GM23338 (cell line): ENCODE results near the gene SUPT5H.

Experiments used
- CREB1 ChIP-seq: fragments of 250-450 bp; sonication (Bioruptor Pico); IDR thresholded peaks from 2 replicates; pipeline ENCODE4 v1.5.0; 2020; ENCODE audit warnings: low read depth, mild to moderate bottlenecking, moderate library complexity
- CTCF ChIP-seq, 2 experiments: fragments of 200-600 bp in 1 of 2; sonication (generic) in 1 of 2; conservative IDR thresholded peaks; 2 replicates each; pipeline versions ENCODE4 v1.5.1 to v1.6.1; 2016 to 2017; ENCODE audit warnings: antibody characterized with exemption in 2 of 2, low read depth in 2 of 2, mild to moderate bottlenecking in 2 of 2, moderate library complexity in 1 of 2
- JUNB ChIP-seq: IDR thresholded peaks from one replicate; pipeline ENCODE4 v1.6.1; 2016; ENCODE audit warnings: antibody characterized with exemption; ENCODE audit not compliant: unreplicated experiment

DNA sequence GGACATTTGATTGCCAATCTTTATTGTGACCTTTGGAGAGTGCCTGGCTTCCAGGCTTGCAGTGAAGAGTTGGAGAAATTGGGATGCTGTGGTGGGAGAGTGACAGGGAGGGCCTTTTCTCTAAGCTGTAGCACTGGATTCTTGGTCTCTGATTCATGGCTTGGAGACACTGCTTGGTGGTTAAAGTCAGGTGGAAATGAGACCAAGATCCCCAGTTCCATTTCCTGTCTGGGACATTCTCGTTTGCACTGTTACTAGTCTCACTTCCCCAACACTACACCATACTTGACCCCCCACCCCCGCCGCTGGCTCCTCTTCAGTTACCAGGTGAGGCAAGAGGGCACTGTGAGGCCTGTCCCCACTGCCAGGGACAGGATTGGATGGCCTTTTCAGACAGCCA is 2.9 kb downstream of the SUPT5H start:
- TF ChIP-seq CTCF (conservative IDR thresholded peaks at IDR 0.05; ENCODE audit: low read depth in 2 of 2) (no peak), CREB1 (CRISPR knock-in tag) (no peak), JUNB (no peak)
